UCSD-AML1 (cell line): ENCODE results near the gene ITGB2.

ENCODE experiments used
- DNase-seq: peaks from one replicate; lab custom pipeline; 2025; ENCODE audit not compliant: unreplicated experiment; lab: John Stamatoyannopoulos, UW

ITGB2 gene

DNA sequence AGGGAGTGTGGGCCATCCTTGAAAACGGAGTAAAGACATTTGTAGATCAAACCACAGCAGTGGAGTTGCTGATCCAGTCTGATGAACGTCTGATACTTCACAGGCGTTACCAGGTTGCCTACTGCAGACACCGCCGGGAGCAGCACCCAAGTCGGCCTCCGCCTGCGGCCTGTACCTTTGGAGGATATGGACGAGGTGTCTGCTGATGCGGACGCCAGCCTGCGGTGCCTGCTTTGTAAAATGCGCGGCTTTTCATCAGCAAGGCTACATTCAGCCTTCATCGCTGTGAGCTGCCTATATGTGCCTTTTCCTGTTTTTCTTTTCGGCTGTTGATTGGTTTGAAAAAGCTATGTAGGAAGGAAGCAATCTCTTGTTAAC is 35.1 kb upstream of the ITGB2 start:
- DNase-seq: no peak

- DNase-seq: no peak
Measured at GRCh38 chr21:44955141-44955797, 34.6 kb upstream of the ITGB2 start.

DNA sequence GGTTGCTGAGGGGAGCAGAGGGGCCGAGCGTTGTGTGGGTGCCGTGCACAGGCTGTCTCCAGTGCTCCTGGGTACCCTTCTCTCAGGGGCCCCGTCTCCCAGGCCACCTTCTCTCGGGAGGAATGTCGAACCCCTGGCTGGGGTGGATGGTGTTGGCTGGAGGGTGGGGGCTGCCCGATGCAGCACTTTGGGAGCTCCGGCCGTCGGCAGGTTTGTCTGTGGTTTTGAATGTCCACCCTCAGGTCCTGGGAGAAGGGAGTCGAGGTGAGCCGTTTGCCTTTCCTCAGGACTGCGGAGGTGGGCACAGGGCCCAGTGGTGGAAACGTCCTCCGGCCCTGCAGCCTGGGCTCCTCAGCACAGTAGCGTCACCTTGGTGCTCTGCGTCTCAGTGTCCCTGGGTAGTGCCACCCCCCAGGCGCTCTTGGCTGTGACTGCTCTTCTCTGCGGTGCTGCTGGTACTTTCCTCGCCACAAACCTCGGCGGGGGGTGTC is 33.6 kb upstream of the ITGB2 start:
- no peak for DNase-seq

DNA sequence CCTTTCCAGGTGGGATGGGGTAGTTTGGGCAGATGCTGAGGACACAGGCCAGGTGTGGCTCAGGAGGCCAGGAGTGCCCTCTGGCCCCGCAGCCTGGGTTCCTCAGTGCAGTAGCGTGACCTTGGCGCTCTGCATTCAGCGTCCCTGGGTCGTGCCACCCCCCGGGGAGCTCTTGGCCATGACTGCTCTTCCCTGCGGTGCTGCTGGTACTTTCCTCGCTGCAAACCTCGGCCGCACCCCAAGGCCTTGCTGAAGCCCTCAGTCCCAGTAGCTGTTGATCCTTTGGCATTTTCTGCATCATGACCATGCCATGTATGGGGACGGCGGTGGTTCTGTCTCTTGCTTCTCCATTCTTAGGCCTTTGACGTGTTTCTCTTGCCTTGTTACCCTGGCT is 32.9 kb upstream of the ITGB2 start:
- no peak for DNase-seq

- no peak for DNase-seq
Measured at GRCh38 chr21:44952929-44953627, 32.4 kb upstream of the ITGB2 start.

DNA sequence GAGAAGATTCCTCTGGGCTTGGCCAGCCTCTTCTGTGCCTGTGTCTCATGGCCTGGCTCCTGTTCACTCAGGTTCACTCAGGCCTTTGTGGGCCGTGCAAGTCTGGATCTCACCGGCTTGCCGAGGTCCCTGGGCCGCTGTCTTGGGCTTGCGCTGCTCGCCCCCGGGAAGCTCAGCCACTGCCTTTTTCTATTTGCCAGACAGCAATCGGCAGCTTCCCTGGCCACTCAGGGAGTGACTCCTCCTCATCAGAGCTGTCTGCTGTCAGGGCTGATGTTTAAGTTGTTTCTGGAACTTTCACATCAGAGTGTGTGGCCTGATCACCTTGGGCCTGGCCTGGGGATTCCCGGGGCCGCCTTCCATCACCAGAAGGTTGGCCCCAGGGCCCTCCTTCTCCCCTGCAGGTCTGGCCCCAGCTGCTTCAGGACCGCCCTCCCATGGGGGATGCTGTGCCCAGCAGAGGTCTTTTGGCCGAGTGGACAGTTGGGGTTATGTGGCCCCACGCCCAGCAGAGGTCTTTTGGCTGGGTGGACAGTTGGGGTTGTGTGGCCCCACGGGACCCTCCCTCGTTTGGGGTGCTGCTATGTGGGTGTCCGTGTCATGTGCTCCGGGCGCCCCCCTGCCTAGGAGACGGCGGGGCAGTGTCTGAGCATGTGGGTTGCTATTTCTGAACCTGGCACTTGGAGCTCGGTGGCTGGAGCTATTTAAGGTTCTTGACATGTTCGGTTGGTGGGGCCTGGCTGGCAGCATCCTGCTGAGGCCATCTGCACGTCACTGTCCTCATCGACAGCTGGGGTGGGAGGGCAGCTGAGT is 31.6 kb upstream of the ITGB2 start:
- DNase-seq: no peak

- DNase-seq: no peak
Measured at GRCh38 chr21:44951186-44951915, 30.7 kb upstream of the ITGB2 start.

GRCh38 chr21:44950351-44950750 is 29.7 kb upstream of the ITGB2 start:
- no peak for DNase-seq

DNA sequence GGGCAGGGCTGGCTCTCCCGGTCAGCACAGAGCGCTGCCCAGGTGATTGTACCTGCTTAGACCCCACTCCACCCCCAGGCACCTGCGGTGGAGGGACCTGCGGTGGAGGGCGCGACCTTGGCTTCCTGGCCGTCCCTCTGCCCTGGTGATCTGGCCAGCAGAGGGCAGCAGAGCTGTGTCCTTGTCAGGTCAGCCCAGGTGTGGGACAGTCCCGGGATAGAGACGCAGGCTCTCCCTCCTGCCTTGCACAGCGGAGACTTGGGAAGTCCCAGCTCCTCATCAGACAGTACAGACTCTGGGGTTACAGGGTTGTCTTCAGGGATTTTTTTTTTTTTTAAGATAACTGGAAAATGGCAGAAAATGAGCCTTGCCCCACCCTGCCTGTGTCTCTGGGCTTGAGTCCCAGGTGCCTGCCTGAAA is 29.1 kb upstream of the ITGB2 start:
- DNase-seq: peak; percentile 53

DNA sequence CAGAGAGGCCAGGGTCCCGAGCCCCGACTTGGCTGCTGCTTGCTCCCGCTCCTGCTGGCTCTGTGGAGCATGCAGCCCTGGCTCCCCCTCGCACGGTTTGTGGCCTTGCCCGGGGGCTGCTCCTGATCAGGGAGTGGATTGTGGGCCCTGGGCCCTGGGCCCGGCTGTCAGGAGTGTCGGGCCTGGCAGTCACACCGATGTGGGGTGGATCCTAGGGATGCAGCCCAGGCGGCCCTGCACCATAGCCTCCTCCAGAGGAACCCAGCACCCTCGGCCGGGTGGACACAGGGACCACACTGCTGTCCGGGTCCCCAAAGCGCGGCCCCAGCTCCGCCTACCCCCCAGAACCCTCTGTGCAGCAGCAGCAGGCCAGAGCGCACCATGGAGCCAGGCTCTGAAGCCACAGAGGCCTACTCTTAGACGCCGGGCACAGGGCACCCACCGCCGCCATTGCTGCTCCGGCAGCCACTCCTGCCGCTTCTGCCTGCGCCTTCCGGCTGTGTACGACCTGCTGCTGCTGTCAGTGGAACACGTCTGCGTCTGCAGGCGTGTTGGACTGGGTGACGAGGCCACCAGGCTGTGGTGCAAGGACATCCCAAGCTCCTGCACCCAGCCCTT is 28.6 kb upstream of the ITGB2 start:
- DNase-seq: no peak

DNA sequence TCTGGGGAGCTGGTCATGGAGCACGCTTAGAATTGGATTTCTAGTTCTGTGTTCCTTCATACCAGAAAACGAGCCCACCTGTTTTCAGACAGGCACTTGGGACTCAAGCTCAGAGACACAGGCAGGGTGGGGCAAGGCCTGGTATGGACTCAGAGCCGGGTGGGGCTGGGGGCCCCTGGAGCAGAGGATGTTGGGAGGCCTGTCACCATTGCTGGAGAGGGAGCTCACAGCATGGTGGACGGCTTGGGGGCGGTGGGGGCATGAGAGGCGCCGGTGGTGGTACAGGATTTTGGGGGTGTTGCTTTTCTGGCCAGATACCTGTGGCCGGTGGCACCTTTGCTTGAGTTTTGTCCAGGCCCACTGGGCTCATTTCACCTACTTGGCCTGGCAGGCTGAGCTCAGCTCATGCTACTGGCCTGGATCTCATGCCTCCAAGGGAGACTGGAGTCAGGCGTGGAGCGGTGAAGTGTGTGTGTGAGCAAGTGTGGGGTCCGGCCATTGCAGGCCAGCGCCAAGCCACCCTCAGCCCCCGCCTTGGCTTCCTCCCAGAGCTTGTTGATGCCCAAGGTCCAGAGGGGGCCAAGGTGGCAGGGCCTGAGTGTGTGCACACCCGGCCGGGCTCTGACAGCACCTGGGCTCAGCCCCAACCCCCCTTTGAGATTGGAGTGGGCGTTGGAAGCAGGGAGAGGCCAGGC is 27.9 kb upstream of the ITGB2 start:
- DNase-seq: no peak

- no peak for DNase-seq
Measured at GRCh38 chr21:44947930-44948331, 27.2 kb upstream of the ITGB2 start.

DNA sequence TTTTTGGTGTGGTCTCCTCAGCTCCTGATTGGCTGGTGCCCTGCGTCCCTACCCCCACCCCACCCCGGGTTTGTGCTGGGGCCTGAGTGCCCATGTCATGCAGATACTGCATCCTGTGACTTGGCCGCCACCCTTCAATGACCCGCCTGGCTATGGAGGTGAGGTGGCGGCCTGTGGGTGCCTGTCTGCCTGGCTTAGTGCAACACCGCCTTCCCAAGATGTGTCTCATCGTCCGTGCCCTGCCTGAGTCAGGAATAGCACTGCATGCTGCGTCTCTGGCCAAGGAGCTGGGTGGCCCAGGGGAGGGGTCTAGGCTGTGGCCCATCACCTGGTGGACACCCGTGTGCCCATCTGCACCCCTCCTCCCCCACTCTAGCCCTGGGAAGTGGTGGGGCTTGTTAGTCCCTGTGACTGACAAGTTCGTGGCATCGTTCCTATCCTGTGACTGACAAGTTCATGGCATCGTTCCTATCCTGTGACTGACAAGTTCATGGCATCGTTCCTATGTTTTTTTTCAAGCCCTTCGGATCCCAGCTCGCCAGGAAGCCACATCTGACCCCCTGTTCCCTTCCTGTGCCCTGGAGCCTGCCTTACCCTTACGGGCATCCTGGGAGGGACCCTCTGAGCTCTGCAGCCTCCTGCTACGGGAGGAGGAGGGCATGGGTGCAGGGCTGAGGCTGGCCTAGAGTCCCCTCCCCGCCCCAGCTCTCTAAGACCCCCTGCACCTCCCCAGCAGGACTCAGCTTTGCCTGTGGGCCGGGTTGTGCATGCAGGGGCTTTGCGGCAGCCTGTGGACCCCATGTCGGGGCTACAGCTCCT is 26.6 kb upstream of the ITGB2 start:
- no peak for DNase-seq

DNA sequence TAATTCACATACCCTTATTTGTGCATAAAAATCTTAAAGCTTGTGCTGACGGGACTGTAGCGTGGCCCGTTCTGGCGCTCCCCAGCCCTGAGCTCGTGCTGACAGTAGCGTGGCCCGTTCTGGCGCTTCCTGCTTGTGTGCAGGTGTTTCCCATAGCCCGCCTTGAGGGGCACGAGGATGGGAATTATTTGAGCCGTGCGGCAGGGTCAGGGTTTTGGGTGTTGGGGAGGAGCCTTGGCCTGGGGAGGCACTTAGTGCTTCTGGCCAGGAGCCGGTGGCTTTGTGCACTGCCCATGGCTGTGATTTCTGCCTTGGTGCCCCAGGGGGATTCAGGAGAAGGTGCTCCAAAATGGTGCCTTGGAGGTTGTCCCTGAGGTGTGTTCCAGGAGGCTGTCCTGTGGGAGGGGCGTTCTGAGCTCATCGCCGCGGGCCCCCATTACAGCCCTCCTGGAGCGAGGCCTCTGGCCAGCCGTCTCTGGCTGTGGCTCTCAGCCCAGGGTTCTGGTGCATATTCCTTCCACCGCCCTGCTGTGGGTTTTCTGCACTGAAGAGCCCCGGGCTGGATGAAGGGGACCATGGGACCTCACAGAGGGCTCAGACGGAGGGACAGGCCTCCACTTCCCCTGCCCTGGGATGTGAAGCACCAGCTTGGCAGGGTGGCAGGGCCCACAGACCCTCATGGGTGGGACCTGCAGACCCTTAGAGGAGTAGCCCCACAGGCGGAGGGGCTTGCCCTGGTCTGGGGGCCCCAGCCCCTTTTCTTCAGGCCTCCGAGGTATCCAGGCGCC is 25.7 kb upstream of the ITGB2 start:
- no peak for DNase-seq

- DNase-seq: no peak
Measured at GRCh38 chr21:44944596-44944995, 23.9 kb upstream of the ITGB2 start.

DNA sequence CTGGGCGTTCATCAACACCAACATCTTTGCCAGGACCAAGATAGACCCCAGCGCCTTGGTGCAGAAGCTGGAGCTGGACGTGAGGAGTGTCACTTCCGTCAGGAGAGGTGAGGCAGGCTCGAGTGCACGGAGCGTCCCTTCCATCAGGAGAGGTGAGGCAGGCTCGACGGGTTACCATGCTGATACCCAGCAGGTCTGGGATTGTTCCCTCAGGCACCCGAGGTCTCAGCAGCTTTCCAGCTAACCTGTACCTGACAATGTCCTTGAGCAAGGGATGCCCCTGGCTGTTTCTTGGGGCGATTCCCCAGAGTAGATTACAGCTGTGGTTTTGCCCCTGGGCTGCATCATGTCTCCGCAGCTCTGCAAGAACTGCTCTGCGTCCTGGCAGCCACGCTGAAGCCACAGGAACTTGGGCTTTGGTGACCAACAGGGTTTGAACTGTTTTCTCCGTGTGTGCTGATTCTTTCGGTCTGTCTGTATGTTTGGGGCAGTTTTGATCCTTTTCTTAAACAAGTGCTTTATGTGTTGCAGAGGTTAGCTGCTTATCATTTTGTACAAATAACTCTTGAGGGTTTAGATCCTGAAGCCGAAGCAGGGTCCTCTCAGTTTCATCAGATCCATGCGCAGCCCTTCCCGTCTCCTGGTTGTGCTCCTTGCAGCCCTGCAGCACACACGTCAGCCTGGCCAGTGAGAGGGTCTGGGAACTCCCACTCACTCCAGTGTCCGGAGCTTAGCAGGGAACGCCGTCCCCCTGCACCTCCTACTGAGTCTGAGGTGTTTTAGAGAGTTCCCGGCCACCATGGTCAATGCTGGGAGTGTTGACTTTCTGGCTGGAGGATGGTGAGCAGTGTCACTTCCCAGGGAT is 23.2 kb upstream of the ITGB2 start:
- no peak for DNase-seq

DNA sequence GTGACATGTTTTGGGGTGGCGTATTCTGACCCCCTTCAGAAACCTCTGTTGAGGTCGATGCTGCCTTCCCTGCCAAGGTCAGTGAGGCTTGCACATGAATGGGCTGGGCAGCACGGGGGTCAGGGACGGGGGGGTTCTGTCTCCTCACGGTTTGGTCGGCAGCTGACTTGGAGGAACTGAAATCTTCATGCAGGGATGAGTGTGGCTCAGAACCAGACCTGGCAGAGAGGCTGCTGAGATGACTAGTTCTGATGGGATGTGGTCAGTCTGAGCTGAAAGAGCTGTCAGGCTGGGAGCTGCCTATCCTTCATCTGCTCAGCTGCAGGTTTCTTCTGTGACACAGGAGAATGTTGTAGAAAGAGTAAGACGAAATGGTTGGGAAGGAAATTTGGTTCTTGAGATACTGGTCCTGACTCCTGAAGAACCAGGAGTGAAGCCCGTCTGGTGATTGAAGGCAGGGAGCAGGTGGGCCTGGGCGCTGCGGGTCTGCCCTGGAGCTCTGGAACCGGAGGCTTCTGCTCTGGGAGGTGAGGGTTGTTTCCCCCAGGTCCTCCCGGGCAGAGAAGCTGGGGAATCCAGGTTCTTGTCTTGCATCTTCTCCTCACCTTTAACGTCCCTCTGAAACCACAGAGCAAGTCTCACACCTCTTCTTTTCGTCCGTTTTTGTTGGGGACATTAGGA is 22.4 kb upstream of the ITGB2 start:
- DNase-seq: no peak
